Loucy (cell line): Measurements from ENCODE around the gene C2.

Experiments used
- H2AFZ ChIP-seq: fragments of 200-600 bp; sonication (generic); 2 replicates; pipeline ENCODE4 v1.6.0; 2016; ENCODE audit warnings: antibody characterized with exemption, mild to moderate bottlenecking, low read length, moderate library complexity
- H3F3A ChIP-seq: fragments of 200-600 bp; 2 replicates; pipeline ENCODE4 v1.6.0; 2016; ENCODE audit warnings: antibody characterized with exemption, low read depth, mild to moderate bottlenecking
- H3K27me3 ChIP-seq: fragments of 200-600 bp; sonication (generic); 2 replicates; pipeline ENCODE4 v1.6.1; 2014; ENCODE audit warnings: low read length, mild to moderate bottlenecking; ENCODE audit not compliant: insufficient read depth, poor library complexity, severe bottlenecking
- H3K36me3 ChIP-seq: fragments of 200-600 bp; sonication (generic); 2 replicates; pipeline ENCODE4 v1.6.1; 2016; ENCODE audit warnings: low read length; ENCODE audit not compliant: insufficient read depth
- H3K4me1 ChIP-seq: fragments of 200-600 bp; sonication (generic); 2 replicates; pipeline ENCODE4 v1.5.1; 2014; ENCODE audit warnings: low read length, mild to moderate bottlenecking; ENCODE audit not compliant: insufficient read depth, poor library complexity, severe bottlenecking
- H3K4me2 ChIP-seq: fragments of 200-600 bp; sonication (generic); 2 replicates; pipeline ENCODE4 v1.6.0; 2014; ENCODE audit warnings: antibody characterized with exemption, low read length, low read depth, mild to moderate bottlenecking; ENCODE audit not compliant: poor library complexity, severe bottlenecking
- H3K4me3 ChIP-seq: fragments of 200-600 bp; sonication (generic); 2 replicates; pipeline ENCODE4 v1.5.1; 2014; ENCODE audit warnings: low read length, mild to moderate bottlenecking, mixed read lengths; ENCODE audit not compliant: poor library complexity, severe bottlenecking
- H3K79me2 ChIP-seq: fragments of 200-600 bp; sonication (generic); 2 replicates; pipeline ENCODE4 v1.6.1; 2014; ENCODE audit warnings: low read length; ENCODE audit not compliant: insufficient read depth
- H3K9ac ChIP-seq: fragments of 200-600 bp; sonication (generic); 2 replicates; pipeline ENCODE4 v1.6.0; 2014; ENCODE audit warnings: mild to moderate bottlenecking, low read depth, low read length, moderate library complexity; ENCODE audit not compliant: poor library complexity, severe bottlenecking
- H3K9me2 ChIP-seq: fragments of 200-600 bp; sonication (generic); replicated peaks from 2 replicates; pipeline ENCODE4 v1.6.1; 2016; ENCODE audit warnings: low read depth, low read length, mixed read lengths
- H3K9me3 ChIP-seq: fragments of 200-600 bp; sonication (generic); 2 replicates; pipeline ENCODE4 v1.6.1; 2014; ENCODE audit warnings: mild to moderate bottlenecking, antibody characterized with exemption, low read length, low read depth; ENCODE audit not compliant: insufficient read depth
- H4K20me1 ChIP-seq: fragments of 200-600 bp; sonication (generic); 2 replicates; pipeline ENCODE4 v1.6.0; 2014; ENCODE audit warnings: antibody characterized with exemption, low read length, mild to moderate bottlenecking; ENCODE audit not compliant: insufficient read depth, poor library complexity, severe bottlenecking
- EZH2phosphoT487 ChIP-seq: fragments of 200-600 bp; IDR thresholded peaks from 2 replicates; pipeline ENCODE4 v1.6.1; 2018; ENCODE audit warnings: antibody characterized with exemption, mild to moderate bottlenecking, moderate library complexity, borderline replicate concordance
- TF ChIP-seq, protein P1 (sequence below): fragments of 200-600 bp; sonication (generic); conservative IDR thresholded peaks from 2 replicates; pipeline ENCODE4 v1.5.1; 2014; ENCODE audit warnings: mild to moderate bottlenecking, antibody characterized with exemption, low read length

Gene C2

DNA sequence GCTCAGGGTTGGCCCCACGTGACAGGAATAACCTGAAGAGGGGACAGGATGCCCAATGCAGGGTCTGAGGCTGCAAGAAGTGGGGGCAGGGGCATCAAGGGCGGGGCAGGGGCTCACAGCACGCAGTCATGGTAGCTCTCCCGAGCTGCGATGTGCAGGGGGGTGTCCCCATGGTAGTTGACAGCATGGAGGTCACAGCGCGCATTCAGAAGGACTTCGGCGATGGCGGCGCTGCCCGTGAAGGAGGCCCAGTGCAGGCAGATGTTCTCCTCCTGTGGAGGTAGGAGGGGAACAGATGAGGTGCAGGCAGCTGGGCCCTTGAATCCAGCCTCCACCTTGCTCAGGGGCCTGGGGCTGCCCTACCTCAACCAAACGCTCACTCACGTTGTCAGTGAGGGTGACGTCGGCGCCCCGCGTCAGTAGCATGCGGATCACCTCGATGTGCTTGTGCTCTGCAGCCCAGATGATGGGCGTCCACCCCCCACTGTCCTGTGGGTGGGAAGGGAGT, 42.9 kb upstream of the C2 start:
- H2AFZ ChIP-seq = no peak overlapping the region
- H3K36me3 ChIP-seq = peaks cover 90% of the 10 kb centered on the region; the same call in 1 of the 2 replicates
- H3K9ac ChIP-seq = no peak overlapping the region
- no peaks in the 10 kb centered on the region for H3K79me2 ChIP-seq
- H3F3A ChIP-seq = no peaks in the 10 kb centered on the region
- no peaks in the 10 kb centered on the region for H3K4me1 ChIP-seq
- no peaks in the 10 kb centered on the region for H3K9me2 ChIP-seq
- no peak for TF ChIP-seq EZH2phosphoT487
- TF ChIP-seq, protein P1, sequence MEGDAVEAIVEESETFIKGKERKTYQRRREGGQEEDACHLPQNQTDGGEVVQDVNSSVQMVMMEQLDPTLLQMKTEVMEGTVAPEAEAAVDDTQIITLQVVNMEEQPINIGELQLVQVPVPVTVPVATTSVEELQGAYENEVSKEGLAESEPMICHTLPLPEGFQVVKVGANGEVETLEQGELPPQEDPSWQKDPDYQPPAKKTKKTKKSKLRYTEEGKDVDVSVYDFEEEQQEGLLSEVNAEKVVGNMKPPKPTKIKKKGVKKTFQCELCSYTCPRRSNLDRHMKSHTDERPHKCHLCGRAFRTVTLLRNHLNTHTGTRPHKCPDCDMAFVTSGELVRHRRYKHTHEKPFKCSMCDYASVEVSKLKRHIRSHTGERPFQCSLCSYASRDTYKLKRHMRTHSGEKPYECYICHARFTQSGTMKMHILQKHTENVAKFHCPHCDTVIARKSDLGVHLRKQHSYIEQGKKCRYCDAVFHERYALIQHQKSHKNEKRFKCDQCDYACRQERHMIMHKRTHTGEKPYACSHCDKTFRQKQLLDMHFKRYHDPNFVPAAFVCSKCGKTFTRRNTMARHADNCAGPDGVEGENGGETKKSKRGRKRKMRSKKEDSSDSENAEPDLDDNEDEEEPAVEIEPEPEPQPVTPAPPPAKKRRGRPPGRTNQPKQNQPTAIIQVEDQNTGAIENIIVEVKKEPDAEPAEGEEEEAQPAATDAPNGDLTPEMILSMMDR = no peak
- H4K20me1 ChIP-seq = peaks cover 2% of the 10 kb centered on the region
- H3K27me3 ChIP-seq = no peaks in the 10 kb centered on the region
- H3K4me2 ChIP-seq = no peak overlapping the region
- H3K4me3 ChIP-seq = no peak overlapping the region
- no peaks in the 10 kb centered on the region for H3K9me3 ChIP-seq

DNA sequence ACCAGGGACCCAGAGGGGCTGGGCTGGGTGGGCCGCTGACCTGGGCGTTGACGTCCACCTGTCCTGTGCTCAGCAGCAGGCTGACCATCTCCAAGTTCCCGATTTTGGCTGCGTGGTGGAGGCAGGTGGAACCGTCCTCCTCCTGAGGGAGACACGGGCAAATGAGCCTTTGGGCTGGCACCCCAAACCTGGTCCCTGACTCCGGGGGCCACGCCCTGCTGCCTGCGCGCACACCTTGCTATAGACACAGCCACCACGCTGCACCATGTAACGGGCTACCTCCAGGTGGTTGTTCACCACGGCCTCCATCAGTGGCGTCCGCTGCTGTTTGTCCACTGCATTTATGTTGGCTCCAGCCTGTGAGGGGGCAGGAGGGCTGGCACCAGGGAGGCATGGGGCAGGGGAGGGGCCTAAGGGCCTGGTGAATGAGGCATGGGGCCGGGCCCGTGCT, 41.0 kb upstream of the C2 start:
- Histone ChIP-seq H3K27me3 (no peaks in the 10 kb centered on the region), H3F3A (no peaks in the 10 kb centered on the region), H3K36me3 (peaks cover 83% of the 10 kb centered on the region; the same call in 1 of the 2 replicates), H3K9me3 (no peaks in the 10 kb centered on the region), H3K9me2 (no peaks in the 10 kb centered on the region), H3K4me3 (no peak overlapping the region), H3K9ac (no peak overlapping the region), H3K4me2 (no peak overlapping the region), H2AFZ (no peak overlapping the region), H3K4me1 (no peaks in the 10 kb centered on the region), H3K79me2 (no peaks in the 10 kb centered on the region), H4K20me1 (peaks cover 2% of the 10 kb centered on the region)
- no peak for TF ChIP-seq EZH2phosphoT487
- TF ChIP-seq, protein P1 = no peak

DNA sequence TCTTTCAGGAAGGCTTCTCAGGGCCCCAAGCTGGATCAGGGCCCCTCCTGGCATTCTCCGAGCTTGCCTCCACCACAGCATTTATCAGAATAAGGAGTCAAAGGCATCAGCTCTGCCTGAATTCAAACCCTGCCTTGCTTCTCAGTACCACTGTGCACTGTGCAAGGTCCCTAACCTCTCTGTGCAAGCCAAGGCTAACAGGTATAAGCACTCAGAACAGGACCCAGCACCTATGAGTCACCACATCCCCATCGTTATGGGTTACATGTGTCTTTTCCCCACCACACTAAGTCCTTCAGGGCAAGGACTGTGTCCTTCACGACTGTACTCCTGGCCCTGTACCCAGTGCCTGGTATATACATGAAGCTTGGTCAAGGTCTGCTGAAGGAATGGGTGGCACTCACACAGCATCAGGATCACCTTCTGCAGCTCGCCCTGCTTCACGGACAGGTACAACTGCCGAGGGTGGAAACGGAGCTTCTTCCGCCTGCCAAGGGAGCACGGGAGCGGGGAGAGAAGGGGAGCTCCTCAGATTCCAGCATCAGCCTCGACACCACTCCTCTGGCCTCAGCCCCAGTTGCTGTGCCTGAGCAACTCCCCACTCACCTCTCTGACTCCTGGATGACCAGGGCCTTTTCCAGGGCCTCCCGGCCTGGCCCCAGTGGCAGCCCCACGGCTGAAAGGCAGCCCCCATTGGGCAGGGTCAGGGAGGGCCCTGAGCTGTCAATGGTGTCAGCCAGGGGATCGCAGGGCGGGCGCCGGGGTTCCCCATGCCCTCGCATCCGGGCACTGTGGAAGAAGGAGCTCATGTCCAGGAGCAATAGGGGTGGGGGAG, 40.1 kb upstream of the C2 start:
- no peak for TF ChIP-seq EZH2phosphoT487
- TF ChIP-seq, protein P1 = no peak

More for the DNA sequence above, 40.1 kb upstream of the C2 start:
- Histone ChIP-seq H3K79me2 (no peaks in the 10 kb centered on the region), H3K4me1 (peaks cover under 1% of the 10 kb centered on the region), H3K9me3 (no peaks in the 10 kb centered on the region), H3K4me2 (no peak overlapping the region), H3K9me2 (no peaks in the 10 kb centered on the region), H3K9ac (no peak overlapping the region), H2AFZ (no peak overlapping the region), H3K4me3 (no peak overlapping the region), H3K36me3 (peaks cover 86% of the 10 kb centered on the region; the same call in 1 of the 2 replicates), H4K20me1 (peaks cover 2% of the 10 kb centered on the region), H3F3A (no peaks in the 10 kb centered on the region), H3K27me3 (no peaks in the 10 kb centered on the region)
